Loucy (cell line): ENCODE results near the gene NPR3.

Experiments
- H2AFZ ChIP-seq: fragments of 200-600 bp; sonication (generic); 2 replicates; pipeline ENCODE4 v1.6.0; 2016; ENCODE audit warnings: antibody characterized with exemption, mild to moderate bottlenecking, low read length, moderate library complexity
- H3F3A ChIP-seq: fragments of 200-600 bp; 2 replicates; pipeline ENCODE4 v1.6.0; 2016; ENCODE audit warnings: antibody characterized with exemption, low read depth, mild to moderate bottlenecking
- H3K27me3 ChIP-seq: fragments of 200-600 bp; sonication (generic); 2 replicates; pipeline ENCODE4 v1.6.1; 2014; ENCODE audit warnings: low read length, mild to moderate bottlenecking; ENCODE audit not compliant: insufficient read depth, poor library complexity, severe bottlenecking
- H3K36me3 ChIP-seq: fragments of 200-600 bp; sonication (generic); 2 replicates; pipeline ENCODE4 v1.6.1; 2016; ENCODE audit warnings: low read length; ENCODE audit not compliant: insufficient read depth
- H3K4me1 ChIP-seq: fragments of 200-600 bp; sonication (generic); 2 replicates; pipeline ENCODE4 v1.5.1; 2014; ENCODE audit warnings: low read length, mild to moderate bottlenecking; ENCODE audit not compliant: insufficient read depth, poor library complexity, severe bottlenecking
- H3K4me2 ChIP-seq: fragments of 200-600 bp; sonication (generic); 2 replicates; pipeline ENCODE4 v1.6.0; 2014; ENCODE audit warnings: antibody characterized with exemption, low read length, low read depth, mild to moderate bottlenecking; ENCODE audit not compliant: poor library complexity, severe bottlenecking
- H3K4me3 ChIP-seq: fragments of 200-600 bp; sonication (generic); 2 replicates; pipeline ENCODE4 v1.5.1; 2014; ENCODE audit warnings: low read length, mild to moderate bottlenecking, mixed read lengths; ENCODE audit not compliant: poor library complexity, severe bottlenecking
- H3K79me2 ChIP-seq: fragments of 200-600 bp; sonication (generic); 2 replicates; pipeline ENCODE4 v1.6.1; 2014; ENCODE audit warnings: low read length; ENCODE audit not compliant: insufficient read depth
- H3K9ac ChIP-seq: fragments of 200-600 bp; sonication (generic); 2 replicates; pipeline ENCODE4 v1.6.0; 2014; ENCODE audit warnings: mild to moderate bottlenecking, low read depth, low read length, moderate library complexity; ENCODE audit not compliant: poor library complexity, severe bottlenecking
- H3K9me2 ChIP-seq: fragments of 200-600 bp; sonication (generic); replicated peaks from 2 replicates; pipeline ENCODE4 v1.6.1; 2016; ENCODE audit warnings: low read depth, low read length, mixed read lengths
- H3K9me3 ChIP-seq: fragments of 200-600 bp; sonication (generic); 2 replicates; pipeline ENCODE4 v1.6.1; 2014; ENCODE audit warnings: mild to moderate bottlenecking, antibody characterized with exemption, low read length, low read depth; ENCODE audit not compliant: insufficient read depth
- H4K20me1 ChIP-seq: fragments of 200-600 bp; sonication (generic); 2 replicates; pipeline ENCODE4 v1.6.0; 2014; ENCODE audit warnings: antibody characterized with exemption, low read length, mild to moderate bottlenecking; ENCODE audit not compliant: insufficient read depth, poor library complexity, severe bottlenecking
- CTCF ChIP-seq: fragments of 200-600 bp; sonication (generic); conservative IDR thresholded peaks from 2 replicates; pipeline ENCODE4 v1.5.1; 2014; ENCODE audit warnings: mild to moderate bottlenecking, antibody characterized with exemption, low read length
- EZH2phosphoT487 ChIP-seq: fragments of 200-600 bp; IDR thresholded peaks from 2 replicates; pipeline ENCODE4 v1.6.1; 2018; ENCODE audit warnings: antibody characterized with exemption, mild to moderate bottlenecking, moderate library complexity, borderline replicate concordance

The NPR3 gene

GRCh38 chr5:32814620-32815019 is 103.5 kb downstream of the NPR3 start:
- no peaks in the 10 kb centered on the region for H3K9me3 ChIP-seq
- H3K4me1 ChIP-seq, result peaks cover 3% of the 10 kb centered on the region
- no peaks in the 10 kb centered on the region for H3K27me3 ChIP-seq
- H3K4me3 ChIP-seq, result no peak overlapping the region
- H3K9ac ChIP-seq, result no peak overlapping the region
- H3K79me2 ChIP-seq, result no peaks in the 10 kb centered on the region
- no peaks in the 10 kb centered on the region for H3K9me2 ChIP-seq
- no peak overlapping the region for H2AFZ ChIP-seq
- H4K20me1 ChIP-seq, result no peaks in the 10 kb centered on the region
- H3K4me2 ChIP-seq, result no peak overlapping the region
- no peaks in the 10 kb centered on the region for H3K36me3 ChIP-seq
- no peaks in the 10 kb centered on the region for H3F3A ChIP-seq
- TF ChIP-seq CTCF (no peak), EZH2phosphoT487 (no peak)

- Histone ChIP-seq H3K9ac (no peak overlapping the region), H4K20me1 (no peaks in the 10 kb centered on the region), H3K4me1 (peaks cover 27% of the 10 kb centered on the region), H3K9me2 (no peaks in the 10 kb centered on the region), H2AFZ (no peak overlapping the region), H3F3A (peaks cover 4% of the 10 kb centered on the region; the same call in 1 of the 2 replicates), H3K4me3 (no peak overlapping the region), H3K36me3 (no peaks in the 10 kb centered on the region), H3K4me2 (no peak overlapping the region), H3K79me2 (no peaks in the 10 kb centered on the region), H3K9me3 (no peaks in the 10 kb centered on the region), H3K27me3 (no peaks in the 10 kb centered on the region)
- TF ChIP-seq EZH2phosphoT487 (no peak), CTCF (no peak)
Measured at GRCh38 chr5:32827981-32828380, 116.9 kb downstream of the NPR3 start.

- TF ChIP-seq EZH2phosphoT487 (no peak), CTCF (no peak)
- H3F3A ChIP-seq, result peaks cover 10% of the 10 kb centered on the region; the same call in 1 of the 2 replicates
- peaks cover 32% of the 10 kb centered on the region for H3K4me1 ChIP-seq
- no peak overlapping the region for H3K9ac ChIP-seq
- H3K36me3 ChIP-seq, result no peaks in the 10 kb centered on the region
- H3K27me3 ChIP-seq, result no peaks in the 10 kb centered on the region
- H3K4me2 ChIP-seq, result no peak overlapping the region
- H3K4me3 ChIP-seq, result no peak overlapping the region
- H3K9me2 ChIP-seq, result no peaks in the 10 kb centered on the region
- H3K9me3 ChIP-seq, result no peaks in the 10 kb centered on the region
- no peak overlapping the region for H2AFZ ChIP-seq
- H3K79me2 ChIP-seq, result no peaks in the 10 kb centered on the region
- no peaks in the 10 kb centered on the region for H4K20me1 ChIP-seq
Measured at GRCh38 chr5:32828492-32828891, 117.4 kb downstream of the NPR3 start.
